ENCODE data around the gene ACTRT2. TPM values are rescaled to one million over a fixed set of nuclear protein-coding genes. Genes with fewer than 3 reads are reported as not detected.

Gene ACTRT2
- total RNA-seq, 1 experiment from 2014 or later, result not detected

GRCh38 chr1:3034162-3034561 is 12.9 kb downstream of the ACTRT2 start:
- peaks cover 0 to 25% of the 10 kb centered on the region in 2 experiments; a peak in 2 of 5 replicates for H3K9me3 Mint-ChIP-seq
- no peak overlapping the region for H3K4me3 Mint-ChIP-seq
- TF ChIP-seq CTCF (conservative IDR thresholded peaks at IDR 0.05), result no peak
- no peaks in the 10 kb centered on the region for H3K4me1 ChIP-seq (ENCODE audit: insufficient read depth, low read length)
- H2BK12ac ChIP-seq (ENCODE audit: insufficient read length, low read depth, low read length), result no peak overlapping the region
- H3K79me1 ChIP-seq (ENCODE audit: insufficient read depth, low read depth, low read length, poor library complexity, severe bottlenecking), result no peaks in the 10 kb centered on the region
- no peak overlapping the region for H2BK120ac ChIP-seq (ENCODE audit: low read depth, low read length, poor library complexity, severe bottlenecking)
- H3K79me2 ChIP-seq (ENCODE audit: insufficient read depth, low read length), result no peaks in the 10 kb centered on the region
- H2BK15ac ChIP-seq (ENCODE audit: low read depth, low read length), result no peak overlapping the region
- H3K9ac ChIP-seq (ENCODE audit: extremely low read depth, insufficient read length, low read length), result no peak overlapping the region
- no peak overlapping the region for H3K4me2 ChIP-seq (ENCODE audit: insufficient read depth, insufficient read length, low read length)
- H3K27me3 Mint-ChIP-seq (ENCODE audit: low read depth), result peaks cover 4% of the 10 kb centered on the region
- H3K27ac ChIP-seq (ENCODE audit: insufficient read length, low read depth, low read length), result no peak overlapping the region
- H3K14ac ChIP-seq (ENCODE audit: insufficient read depth, low read length), result no peak overlapping the region
- peaks cover 0 to 9% (median 0%) of the 10 kb centered on the region in 3 experiments; a peak in 2 of 7 replicates for H3K36me3 Mint-ChIP-seq (ENCODE audit: insufficient read depth in 1 of 3, low read depth in 3 of 3)
- H3T11ph ChIP-seq (ENCODE audit: low read length), result no peak overlapping the region
- H4K91ac ChIP-seq (ENCODE audit: insufficient read length, low read depth, low read length), result no peak overlapping the region
- H3K27me3 ChIP-seq (ENCODE audit: insufficient read depth, low read length), result no peaks in the 10 kb centered on the region
- H4K5ac ChIP-seq (ENCODE audit: insufficient read length, low read depth, low read length), result no peak overlapping the region
- H3K9me3 ChIP-seq (ENCODE audit: control insufficient read depth, low read depth, low read length), result no peaks in the 10 kb centered on the region
- H4K8ac ChIP-seq (replicated peaks; ENCODE audit: insufficient read length, low read depth, low read length), result no peak overlapping the region
- peaks cover 0 to 3% of the 10 kb centered on the region in 2 experiments; a peak in 1 of 4 replicates for H3K4me1 Mint-ChIP-seq
- WGBS (ENCODE audit: extremely low coverage, insufficient read length, low lambda C conversion rate), result no CpG with 5 or more reads among the region's 7 CpGs
- no peak overlapping the region for H3K56ac ChIP-seq (ENCODE audit: insufficient read length, low read depth, low read length)
- no peaks in the 10 kb centered on the region for H3K23me2 ChIP-seq (ENCODE audit: insufficient read length, low read depth, low read length, poor library complexity, severe bottlenecking)
- H3K27ac Mint-ChIP-seq, result no peak overlapping the region
- no peak overlapping the region for H2BK20ac ChIP-seq (ENCODE audit: low read depth, low read length, poor library complexity, severe bottlenecking)
- no peak for DNase-seq
- no peak overlapping the region for H2AFZ ChIP-seq (ENCODE audit: low read length)
- H3K4ac ChIP-seq (ENCODE audit: low read depth, low read length), result no peak overlapping the region
- H4K20me1 ChIP-seq (ENCODE audit: control insufficient read depth, insufficient read depth, insufficient read length), result no peaks in the 10 kb centered on the region
- H2AK5ac ChIP-seq (ENCODE audit: insufficient read length, low read length), result no peak overlapping the region
- H3K18ac ChIP-seq (ENCODE audit: insufficient read length, low read depth, low read length), result no peak overlapping the region
- no peak overlapping the region for H2BK5ac ChIP-seq (ENCODE audit: insufficient read length, low read length)
- no peak overlapping the region for H3K23ac ChIP-seq (ENCODE audit: insufficient read length, low read depth, low read length)
